NCI-H2029 treated with DMSO at 0.1 percent for 48 hours (cell line): ENCODE measurements around the gene NEK10.
"Not testable (repeated sequence)": the region's sequence is repeated elsewhere in the genome, so short reads cannot be mapped to it uniquely, and the experiment has no call there.

Source experiments
- DNase-seq: peaks from one replicate; lab custom pipeline; 2025; lab: John Stamatoyannopoulos, UW

Gene NEK10

GRCh38 chr3:27317096-27317495, 52.1 kb downstream of the NEK10 start:
- DNase-seq: no peak

GRCh38 chr3:27315003-27315402, 54.2 kb downstream of the NEK10 start:
- DNase-seq: no peak

GRCh38 chr3:27312044-27312668, 57.0 kb downstream of the NEK10 start:
- DNase-seq: peak; percentile 90

- no peak for DNase-seq
These were observed 57.8 kb downstream of the NEK10 start for GRCh38 chr3:27311400-27311799.

- no peak for DNase-seq
These were observed 58.5 kb downstream of the NEK10 start for GRCh38 chr3:27310688-27311087.

- DNase-seq: no peak
These were observed 61.6 kb downstream of the NEK10 start for GRCh38 chr3:27307566-27307965.

GRCh38 chr3:27302891-27303290, 66.3 kb downstream of the NEK10 start:
- DNase-seq: no peak

- DNase-seq: not testable (repeated sequence)
These were observed 70.2 kb downstream of the NEK10 start for GRCh38 chr3:27298981-27299380.

GRCh38 chr3:27293939-27294338, 75.2 kb downstream of the NEK10 start:
- DNase-seq: no peak

GRCh38 chr3:27290760-27291159, 78.4 kb downstream of the NEK10 start:
- DNase-seq: no peak

GRCh38 chr3:27289769-27290413, 79.3 kb downstream of the NEK10 start:
- no peak for DNase-seq

GRCh38 chr3:27287052-27287451, 82.1 kb downstream of the NEK10 start:
- no peak for DNase-seq

GRCh38 chr3:27286467-27286866, 82.7 kb downstream of the NEK10 start:
- DNase-seq: not testable (repeated sequence)

- DNase-seq: no peak
These were observed 83.5 kb downstream of the NEK10 start for GRCh38 chr3:27285668-27286067.

GRCh38 chr3:27281671-27282150, 87.5 kb downstream of the NEK10 start:
- DNase-seq: no peak

- no peak for DNase-seq
These were observed 90.1 kb downstream of the NEK10 start for GRCh38 chr3:27279123-27279522.

- no peak for DNase-seq
These were observed 90.7 kb downstream of the NEK10 start for GRCh38 chr3:27278383-27279055.

- DNase-seq: no peak
These were observed 93.7 kb downstream of the NEK10 start for GRCh38 chr3:27275441-27275990.

- DNase-seq: no peak
These were observed 97.3 kb downstream of the NEK10 start for GRCh38 chr3:27271890-27272289.

GRCh38 chr3:27254896-27255295, 114.3 kb downstream of the NEK10 start:
- DNase-seq: no peak

GRCh38 chr3:27253831-27254230, 115.4 kb downstream of the NEK10 start:
- DNase-seq: no peak

- DNase-seq: no peak
These were observed 115.8 kb downstream of the NEK10 start for GRCh38 chr3:27253391-27253790.

- no peak for DNase-seq
These were observed 116.5 kb downstream of the NEK10 start for GRCh38 chr3:27252646-27253045.
